Gastroesophageal sphincter (tissue), 4 donors: ENCODE results near the gene XYLB. TPM values are rescaled to one million over a fixed set of nuclear protein-coding genes. Genes with fewer than 3 reads are reported as not detected.

Source experiments
- ATAC-seq: fragments of 150-250 bp; one replicate; pipeline ENCODE4 v1.9.1; 2016; ENCODE audit warnings: mild to moderate bottlenecking, moderate library complexity
- H3K27ac ChIP-seq, 4 donors: fragments of 200-600 bp; sonication (generic) in 3 of 4; 1 replicate in 3 of 4; 2 replicates in 1 of 4; pipeline ENCODE4 v1.5.1; 2016 to 2019
- H3K27me3 ChIP-seq: fragments of 200-600 bp; sonication (generic); one replicate; pipeline ENCODE4 v1.5.1; 2019
- H3K36me3 ChIP-seq, 2 donors: fragments of 200-600 bp; sonication (generic); one replicate each; pipeline ENCODE4 v1.5.1; 2019; ENCODE audit warnings: control low read depth in 1 of 2
- H3K4me1 ChIP-seq, 3 donors: fragments of 200-600 bp; sonication (generic); 1 replicate in 2 of 3; 2 replicates in 1 of 3; pipeline ENCODE4 v1.5.1; 2016 to 2019; ENCODE audit warnings: control low read depth in 2 of 3
- H3K4me3 ChIP-seq, 2 donors: fragments of 200-600 bp; sonication (generic); one replicate each; pipeline ENCODE4 v1.5.1; 2019; ENCODE audit warnings: mild to moderate bottlenecking in 1 of 2, moderate library complexity in 1 of 2
- H3K9me3 ChIP-seq, 3 donors: fragments of 200-600 bp; sonication (generic); one replicate each; pipeline ENCODE4 v1.5.1; 2017 to 2019; ENCODE audit warnings: control low read depth in 2 of 3
- EP300 ChIP-seq: sonication (generic); formaldehyde crosslinking; IDR thresholded peaks from one replicate; pipeline ENCODE4 v1.6.1; 2017; ENCODE audit warnings: antibody characterized with exemption, mild to moderate bottlenecking
- POLR2A ChIP-seq, 2 donors: fragments of 450-650 bp; IDR thresholded peaks; one replicate each; pipeline ENCODE4 v1.6.1; 2017; ENCODE audit warnings: antibody characterized with exemption in 2 of 2, mild to moderate bottlenecking in 2 of 2, moderate library complexity in 1 of 2
- POLR2AphosphoS5 ChIP-seq: sonication (generic); formaldehyde crosslinking; IDR thresholded peaks from one replicate; pipeline ENCODE4 v1.6.1; 2017; ENCODE audit warnings: antibody characterized with exemption
- WGBS, 2 donors: methylation state at CpG; one replicate each; pipeline ENCODE4 v1.1.5; 2018; ENCODE audit warnings: low coverage in 1 of 2; 5-methylcytosine and 5-hydroxymethylcytosine counted together
- total RNA-seq, 4 donors: library from RNA; depleted of rRNA; stranded (reverse); fragments of >200 nt; gene quantifications; one replicate each; pipeline ENCODE4 v1.1.0, GENCODE V29; 2016
- TF ChIP-seq, protein P1 (sequence below), 4 experiments: fragments of 200-600 bp in 2 of 4; fragments of 450-650 bp in 2 of 4; sonication (generic) in 1 of 4; IDR thresholded peaks; one replicate each; pipeline ENCODE4 v1.5.1; 2017 to 2019; ENCODE audit warnings: antibody characterized with exemption in 4 of 4, mild to moderate bottlenecking in 2 of 4, moderate library complexity in 2 of 4

The XYLB gene
- total RNA-seq, 4 donors from 2014 or later = 0.87 to 2.2 (median 1.8) TPM

DNA sequence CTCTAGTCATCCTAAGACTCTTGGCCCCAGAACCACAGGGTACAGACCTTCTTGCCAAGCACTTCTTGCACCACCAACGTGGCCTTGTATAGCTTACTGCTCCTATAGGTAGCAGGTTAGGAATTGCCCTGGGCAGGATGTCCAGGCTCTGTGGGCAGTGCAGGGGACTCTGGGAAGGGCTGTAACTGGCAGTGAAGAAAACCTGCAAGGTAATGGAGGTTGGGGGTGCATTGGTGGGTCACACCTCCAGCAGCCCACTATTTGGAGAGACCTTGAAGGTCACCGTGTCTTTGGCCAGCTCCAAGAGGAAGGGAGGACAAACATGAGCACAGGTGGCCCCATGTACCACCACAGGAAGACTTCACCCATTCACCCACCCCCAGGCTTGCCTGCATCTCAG, 21.3 kb upstream of the XYLB start:
- TF ChIP-seq, protein P1, sequence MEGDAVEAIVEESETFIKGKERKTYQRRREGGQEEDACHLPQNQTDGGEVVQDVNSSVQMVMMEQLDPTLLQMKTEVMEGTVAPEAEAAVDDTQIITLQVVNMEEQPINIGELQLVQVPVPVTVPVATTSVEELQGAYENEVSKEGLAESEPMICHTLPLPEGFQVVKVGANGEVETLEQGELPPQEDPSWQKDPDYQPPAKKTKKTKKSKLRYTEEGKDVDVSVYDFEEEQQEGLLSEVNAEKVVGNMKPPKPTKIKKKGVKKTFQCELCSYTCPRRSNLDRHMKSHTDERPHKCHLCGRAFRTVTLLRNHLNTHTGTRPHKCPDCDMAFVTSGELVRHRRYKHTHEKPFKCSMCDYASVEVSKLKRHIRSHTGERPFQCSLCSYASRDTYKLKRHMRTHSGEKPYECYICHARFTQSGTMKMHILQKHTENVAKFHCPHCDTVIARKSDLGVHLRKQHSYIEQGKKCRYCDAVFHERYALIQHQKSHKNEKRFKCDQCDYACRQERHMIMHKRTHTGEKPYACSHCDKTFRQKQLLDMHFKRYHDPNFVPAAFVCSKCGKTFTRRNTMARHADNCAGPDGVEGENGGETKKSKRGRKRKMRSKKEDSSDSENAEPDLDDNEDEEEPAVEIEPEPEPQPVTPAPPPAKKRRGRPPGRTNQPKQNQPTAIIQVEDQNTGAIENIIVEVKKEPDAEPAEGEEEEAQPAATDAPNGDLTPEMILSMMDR (IDR thresholded peaks at IDR 0.05) = no peak
- TF ChIP-seq POLR2A (IDR thresholded peaks at IDR 0.05) (no peak), POLR2AphosphoS5 (no peak), EP300 (no peak)
- ATAC-seq = no peak
- Histone ChIP-seq H3K27ac (no peak overlapping the region), H3K9me3 (peaks cover 0 to 5% (median 0%) of the 10 kb centered on the region in 3 donors), H3K27me3 (peaks cover 19% of the 10 kb centered on the region), H3K4me3 (no peak overlapping the region), H3K4me1 (no peaks in the 10 kb centered on the region), H3K36me3 (no peaks in the 10 kb centered on the region)
- 60% methylated on average over 1 of the region's 2 CpGs; no CpG with 5 or more reads in 1 of the 2 donors for WGBS, 2 donors

DNA sequence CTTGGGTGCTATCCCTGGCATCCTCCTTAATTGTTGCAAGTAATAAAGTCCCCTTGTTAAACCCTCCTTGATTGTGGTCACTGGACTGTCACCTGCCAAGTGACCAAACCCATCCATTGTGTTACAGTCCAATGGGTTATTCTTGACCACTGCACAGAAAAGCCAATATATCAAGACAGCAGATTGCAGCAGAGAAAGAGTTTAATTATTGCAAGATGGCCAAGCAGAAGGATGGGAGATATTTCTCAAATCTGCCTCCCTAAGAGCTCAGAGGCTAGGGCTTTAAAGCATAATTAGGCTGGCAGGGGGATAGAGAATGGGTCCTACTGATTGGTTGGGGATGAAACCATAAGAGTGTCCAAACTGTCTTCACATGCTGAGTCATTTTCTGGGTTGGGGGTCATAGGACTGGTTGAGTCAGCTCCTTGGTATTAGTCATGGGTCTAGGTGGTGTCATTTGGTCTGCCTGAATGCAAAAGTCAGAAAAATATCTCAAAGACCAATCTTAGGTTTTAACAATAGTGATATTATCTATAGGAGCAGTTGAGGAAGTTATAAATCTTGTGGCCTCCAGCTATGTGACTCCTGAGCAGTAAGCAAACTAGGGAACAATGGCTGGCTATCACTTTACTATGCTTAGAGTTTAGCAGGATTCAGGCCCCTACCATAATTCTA, 19.1 kb upstream of the XYLB start:
- no peak for ATAC-seq
- Histone ChIP-seq H3K27ac (no peak overlapping the region), H3K4me1 (no peaks in the 10 kb centered on the region), H3K36me3 (no peaks in the 10 kb centered on the region), H3K27me3 (peaks cover 19% of the 10 kb centered on the region), H3K4me3 (no peak overlapping the region), H3K9me3 (peaks cover 0 to 5% (median 0%) of the 10 kb centered on the region in 3 donors)
- TF ChIP-seq EP300 = no peak
- TF ChIP-seq, protein P1 (IDR thresholded peaks at IDR 0.05) = no peak
- no peak for TF ChIP-seq POLR2A (IDR thresholded peaks at IDR 0.05)
- no peak for TF ChIP-seq POLR2AphosphoS5

DNA sequence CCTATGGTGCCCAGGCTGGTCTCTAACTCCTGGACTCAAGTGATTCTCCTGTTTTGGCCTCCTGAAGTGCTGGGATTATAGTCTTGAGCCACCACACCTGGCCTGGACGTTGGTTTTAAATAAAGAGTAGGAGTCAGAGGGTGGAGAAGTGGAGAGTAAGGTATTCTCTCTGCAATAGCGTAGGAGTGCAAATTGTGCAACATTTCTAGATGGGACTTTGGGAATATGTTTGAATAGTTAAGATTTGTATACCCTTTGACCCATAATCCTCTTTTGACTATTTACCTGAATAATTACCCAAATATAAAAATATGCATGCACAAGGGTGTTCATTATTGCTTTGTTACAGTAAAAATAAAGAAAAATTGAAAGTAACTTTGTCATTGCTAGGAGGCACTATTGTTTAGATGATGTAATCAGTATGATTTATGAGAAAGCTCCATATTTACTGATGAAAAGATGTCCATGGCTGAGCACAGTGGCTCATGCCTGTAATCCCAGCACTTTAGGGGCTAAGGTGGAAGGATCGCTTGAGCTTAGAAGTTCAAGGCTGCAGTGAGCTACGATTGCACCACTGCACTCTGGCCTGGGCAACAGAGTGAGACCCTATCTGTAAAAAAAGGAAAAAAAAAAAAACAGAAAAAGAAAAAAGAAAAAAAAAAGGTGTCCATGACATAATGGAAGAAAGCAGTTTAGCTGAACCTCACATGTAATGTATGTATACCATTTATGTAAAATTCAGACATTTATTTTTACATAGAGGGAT, 15.1 kb upstream of the XYLB start:
- Histone ChIP-seq H3K27ac (no peak overlapping the region), H3K4me3 (no peak overlapping the region), H3K36me3 (no peaks in the 10 kb centered on the region), H3K9me3 (no peaks in the 10 kb centered on the region), H3K4me1 (no peaks in the 10 kb centered on the region), H3K27me3 (peaks cover 10% of the 10 kb centered on the region)
- 70 to 74% methylated on average over 4 of the region's 4 CpGs for WGBS, 2 donors
- TF ChIP-seq POLR2AphosphoS5 (no peak), EP300 (no peak), POLR2A (IDR thresholded peaks at IDR 0.05) (no peak)
- TF ChIP-seq, protein P1 (IDR thresholded peaks at IDR 0.05) = no peak
- ATAC-seq = no peak

DNA sequence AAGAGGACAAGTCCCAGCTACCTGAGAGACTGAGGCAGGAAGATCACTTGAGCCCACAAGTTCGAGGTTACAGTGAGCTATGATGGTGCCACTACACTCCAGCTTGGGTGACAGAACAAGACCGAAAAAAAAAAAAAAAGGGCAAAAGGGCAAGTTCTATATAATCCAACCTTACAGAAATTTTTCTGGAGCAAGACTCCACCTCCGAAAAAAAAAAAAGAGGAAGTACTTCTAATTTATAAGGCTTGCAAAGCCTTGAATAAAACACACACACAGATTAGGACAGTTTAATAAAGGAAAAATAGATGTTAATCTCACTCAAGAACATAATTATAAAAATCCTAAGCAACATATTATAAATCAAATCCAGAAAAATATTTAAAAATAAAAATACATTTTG, 14.4 kb upstream of the XYLB start:
- H3K27ac ChIP-seq = no peak overlapping the region
- no peaks in the 10 kb centered on the region for H3K36me3 ChIP-seq
- no peaks in the 10 kb centered on the region for H3K9me3 ChIP-seq
- no peaks in the 10 kb centered on the region for H3K4me1 ChIP-seq
- H3K4me3 ChIP-seq = no peak overlapping the region
- 40 to 44% methylated on average over 1 to 3 of the region's 3 CpGs for WGBS, 2 donors
- H3K27me3 ChIP-seq = peaks cover 4% of the 10 kb centered on the region
- ATAC-seq = no peak
- TF ChIP-seq POLR2A (IDR thresholded peaks at IDR 0.05) = no peak
- no peak for TF ChIP-seq EP300
- TF ChIP-seq, protein P1 (IDR thresholded peaks at IDR 0.05) = no peak
- no peak for TF ChIP-seq POLR2AphosphoS5
